T-helper 22 cell (primary cell): Measurements from ENCODE around the gene FOXP3.

Experiments used
- DNase-seq: peaks from one replicate; pipeline ENCODE4 v3.0.0-alpha.2; 2020; ENCODE audit warnings: low read depth

The FOXP3 gene

DNA sequence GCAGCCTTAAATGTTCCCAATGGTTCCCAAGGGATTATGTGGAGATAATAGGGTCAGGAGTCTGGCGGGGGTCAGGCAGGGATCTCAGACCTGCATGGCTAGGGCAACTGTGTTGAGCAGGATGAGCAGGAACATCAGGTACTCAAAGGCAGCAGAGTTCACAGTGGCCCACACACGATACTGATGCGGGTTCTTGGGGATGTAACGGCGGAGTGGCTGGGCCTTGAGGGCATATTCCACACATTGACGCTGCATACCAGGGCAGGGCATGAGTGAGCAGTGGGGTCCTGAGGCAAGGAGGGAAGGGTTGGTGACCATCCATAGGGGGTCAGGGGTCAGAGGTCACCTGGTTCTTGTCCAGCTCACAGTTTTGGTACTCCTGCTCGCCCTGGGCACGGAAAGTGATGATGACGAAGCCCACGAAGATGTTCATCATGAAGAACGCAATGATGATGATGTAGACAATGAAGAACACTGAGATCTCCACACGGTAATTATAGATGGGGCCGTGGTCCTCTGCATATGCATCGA, 49.4 kb downstream of the FOXP3 start:
- no peak for DNase-seq

DNA sequence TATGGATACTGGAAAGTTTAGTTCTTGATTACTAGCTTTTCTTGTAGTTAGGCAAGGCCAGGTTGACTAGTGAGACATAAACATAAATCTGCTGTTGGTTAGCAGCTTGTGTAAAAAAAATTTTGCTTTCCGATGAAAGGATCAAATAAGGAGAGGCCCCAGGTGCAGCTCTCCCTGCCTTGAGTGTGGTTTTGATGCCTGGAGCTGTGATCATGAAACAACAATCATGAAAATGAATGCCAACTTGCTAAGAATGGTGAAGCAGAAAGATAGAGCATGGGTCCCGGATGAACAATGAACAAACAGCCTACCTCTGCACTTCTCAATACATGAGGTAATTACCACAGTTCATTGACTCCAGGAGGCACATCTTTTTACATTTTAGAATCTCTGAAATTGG, 50.1 kb downstream of the FOXP3 start:
- no peak for DNase-seq

- DNase-seq: no peak
Observed at GRCh38 chrX:49212861-49213260, 51.6 kb downstream of the FOXP3 start.

GRCh38 chrX:49212209-49212608, 52.3 kb downstream of the FOXP3 start:
- DNase-seq: no peak

- DNase-seq: no peak
Observed at GRCh38 chrX:49211074-49211473, 53.4 kb downstream of the FOXP3 start.

GRCh38 chrX:49210406-49210805, 54.1 kb downstream of the FOXP3 start:
- no peak for DNase-seq

DNA sequence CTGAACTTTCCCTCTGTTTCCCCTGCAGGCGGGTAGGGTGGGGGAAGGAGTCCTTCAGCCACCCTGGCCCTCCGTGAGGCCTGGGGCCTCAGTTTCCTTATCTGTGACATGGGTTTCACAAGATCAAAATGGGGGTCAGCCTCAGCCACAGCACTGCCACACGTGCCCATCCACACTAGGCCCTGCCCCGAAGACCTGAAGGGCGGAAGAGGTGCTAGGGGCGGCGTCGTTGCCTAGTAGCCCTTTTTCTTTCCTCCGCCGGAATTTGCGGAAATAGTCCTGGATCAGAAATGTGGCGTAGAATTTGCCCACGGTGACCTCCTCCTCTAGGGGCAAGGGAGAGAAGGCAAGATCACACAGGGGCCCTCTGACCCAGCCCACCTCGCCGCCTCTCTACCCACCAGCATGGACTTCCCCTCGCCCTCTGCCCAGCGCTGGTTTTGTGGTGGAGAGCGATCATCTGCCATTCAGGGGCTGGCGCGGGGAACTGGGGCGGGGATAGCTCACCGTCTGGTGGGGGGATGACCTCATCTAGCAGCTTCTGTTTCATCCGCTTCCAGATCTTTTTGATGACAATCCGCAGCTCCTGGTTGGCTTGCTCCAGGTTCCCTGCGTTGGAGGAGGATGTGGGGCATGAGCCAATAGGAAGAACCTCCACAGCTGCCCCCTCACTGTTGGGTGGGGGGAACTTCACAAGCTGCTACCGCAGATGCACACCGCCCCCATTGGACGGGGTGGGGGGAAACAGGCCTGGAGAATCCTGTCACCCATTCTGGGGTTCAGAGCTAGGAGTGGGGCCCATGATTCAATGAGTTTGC, 54.9 kb downstream of the FOXP3 start:
- no peak for DNase-seq

GRCh38 chrX:49208399-49208798, 56.1 kb downstream of the FOXP3 start:
- DNase-seq: no peak

- no peak for DNase-seq
Observed at GRCh38 chrX:49206543-49206942, 58.0 kb downstream of the FOXP3 start.

GRCh38 chrX:49205443-49205842, 59.1 kb downstream of the FOXP3 start:
- DNase-seq: no peak

DNA sequence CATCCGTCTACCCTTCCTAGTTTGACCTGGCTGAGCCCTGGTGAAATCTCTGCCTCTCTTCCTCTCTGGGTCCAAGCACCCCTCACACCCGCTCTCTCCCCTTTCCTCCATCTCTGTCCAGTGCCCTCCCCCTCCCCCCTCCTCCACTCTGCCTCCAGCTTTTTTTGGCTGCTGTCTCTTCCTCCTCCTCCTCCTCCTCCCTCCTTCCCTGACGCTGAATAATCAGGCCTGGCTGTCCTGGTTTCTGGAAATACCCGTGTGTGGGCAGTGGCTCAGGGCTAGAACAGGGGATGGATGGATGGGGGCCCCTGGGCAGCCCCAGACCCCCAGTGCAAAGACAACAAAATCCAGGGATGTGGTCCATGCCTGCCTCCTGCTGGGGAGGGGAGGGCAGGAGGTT, 59.8 kb downstream of the FOXP3 start:
- no peak for DNase-seq

GRCh38 chrX:49204017-49204416, 60.5 kb downstream of the FOXP3 start:
- no peak for DNase-seq

DNA sequence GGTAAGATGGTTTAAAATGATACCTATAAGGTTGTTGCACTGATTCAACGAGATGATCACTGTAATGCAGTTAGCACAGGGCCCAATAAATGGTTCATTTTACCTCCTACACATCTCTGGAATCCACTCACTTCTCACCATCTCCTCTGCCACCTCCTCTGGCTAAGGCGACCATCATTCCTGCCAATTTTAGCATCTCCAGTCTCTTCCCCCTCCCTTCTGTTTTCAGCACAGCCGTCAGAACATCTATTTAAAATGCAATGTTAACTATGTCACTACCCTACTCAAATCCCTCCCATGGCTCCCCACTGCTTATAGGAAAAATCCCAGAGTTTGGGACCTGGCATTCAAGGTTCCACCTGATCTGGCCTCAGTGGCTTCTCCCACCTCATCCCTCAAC, 61.0 kb downstream of the FOXP3 start:
- DNase-seq: no peak

DNA sequence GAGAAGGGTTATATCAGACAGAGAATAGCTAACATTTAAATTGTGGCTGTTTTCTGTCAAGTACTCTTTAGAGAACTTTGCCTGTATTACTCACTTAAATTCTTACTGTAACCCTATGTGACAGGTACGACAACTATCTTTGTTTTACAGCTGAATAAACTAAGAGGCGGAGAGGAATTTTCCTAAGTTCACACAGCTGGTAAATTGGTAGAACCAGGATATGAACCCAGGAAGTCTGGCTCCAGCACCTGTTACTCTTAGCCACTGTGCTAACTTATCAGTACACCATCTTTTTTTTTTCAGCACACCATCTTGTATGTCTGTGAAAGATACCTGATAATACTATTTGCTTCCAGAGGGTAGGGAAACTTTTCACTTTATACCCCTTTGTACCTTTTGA, 62.5 kb downstream of the FOXP3 start:
- no peak for DNase-seq
